Loucy (cell line): Measurements from ENCODE around the gene MCU.

Source experiments
- EZH2phosphoT487 ChIP-seq: fragments of 200-600 bp; IDR thresholded peaks from 2 replicates; pipeline ENCODE4 v1.6.1; 2018; ENCODE audit warnings: antibody characterized with exemption, mild to moderate bottlenecking, moderate library complexity, borderline replicate concordance
- TF ChIP-seq, protein P1 (sequence below): fragments of 200-600 bp; sonication (generic); conservative IDR thresholded peaks from 2 replicates; pipeline ENCODE4 v1.5.1; 2014; ENCODE audit warnings: mild to moderate bottlenecking, antibody characterized with exemption, low read length

DNA sequence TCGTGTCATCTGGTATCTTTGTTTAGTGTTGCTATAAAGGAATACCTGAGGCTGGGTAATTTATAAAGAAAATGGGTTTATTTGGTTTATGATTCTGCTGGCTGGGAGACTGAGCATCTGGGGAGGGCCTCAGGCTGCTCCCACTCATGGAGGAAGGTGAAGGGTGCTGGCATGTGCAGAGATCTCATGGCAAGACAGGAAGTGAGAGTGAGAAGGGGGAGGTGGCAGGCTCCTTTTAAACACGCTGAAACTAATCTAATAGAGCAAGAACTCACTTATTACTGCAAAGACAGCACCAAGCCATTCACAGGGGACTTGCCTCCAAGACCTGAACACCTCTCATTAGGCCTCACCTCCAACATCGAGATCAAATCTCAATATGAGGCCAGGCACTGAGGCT, 212.9 kb downstream of the MCU start:
- TF ChIP-seq, protein P1, sequence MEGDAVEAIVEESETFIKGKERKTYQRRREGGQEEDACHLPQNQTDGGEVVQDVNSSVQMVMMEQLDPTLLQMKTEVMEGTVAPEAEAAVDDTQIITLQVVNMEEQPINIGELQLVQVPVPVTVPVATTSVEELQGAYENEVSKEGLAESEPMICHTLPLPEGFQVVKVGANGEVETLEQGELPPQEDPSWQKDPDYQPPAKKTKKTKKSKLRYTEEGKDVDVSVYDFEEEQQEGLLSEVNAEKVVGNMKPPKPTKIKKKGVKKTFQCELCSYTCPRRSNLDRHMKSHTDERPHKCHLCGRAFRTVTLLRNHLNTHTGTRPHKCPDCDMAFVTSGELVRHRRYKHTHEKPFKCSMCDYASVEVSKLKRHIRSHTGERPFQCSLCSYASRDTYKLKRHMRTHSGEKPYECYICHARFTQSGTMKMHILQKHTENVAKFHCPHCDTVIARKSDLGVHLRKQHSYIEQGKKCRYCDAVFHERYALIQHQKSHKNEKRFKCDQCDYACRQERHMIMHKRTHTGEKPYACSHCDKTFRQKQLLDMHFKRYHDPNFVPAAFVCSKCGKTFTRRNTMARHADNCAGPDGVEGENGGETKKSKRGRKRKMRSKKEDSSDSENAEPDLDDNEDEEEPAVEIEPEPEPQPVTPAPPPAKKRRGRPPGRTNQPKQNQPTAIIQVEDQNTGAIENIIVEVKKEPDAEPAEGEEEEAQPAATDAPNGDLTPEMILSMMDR, result no peak
- no peak for TF ChIP-seq EZH2phosphoT487
